GM19043 (cell line): ENCODE measurements around the gene HJURP.

Source experiments
- ATAC-seq: cut with Tn5 transposase; IDR thresholded peaks from one replicate; pipeline ENCODE4 v1.9.1; 2021; ENCODE audit warnings: low read depth; ENCODE audit not compliant: unreplicated experiment

The HJURP gene

DNA sequence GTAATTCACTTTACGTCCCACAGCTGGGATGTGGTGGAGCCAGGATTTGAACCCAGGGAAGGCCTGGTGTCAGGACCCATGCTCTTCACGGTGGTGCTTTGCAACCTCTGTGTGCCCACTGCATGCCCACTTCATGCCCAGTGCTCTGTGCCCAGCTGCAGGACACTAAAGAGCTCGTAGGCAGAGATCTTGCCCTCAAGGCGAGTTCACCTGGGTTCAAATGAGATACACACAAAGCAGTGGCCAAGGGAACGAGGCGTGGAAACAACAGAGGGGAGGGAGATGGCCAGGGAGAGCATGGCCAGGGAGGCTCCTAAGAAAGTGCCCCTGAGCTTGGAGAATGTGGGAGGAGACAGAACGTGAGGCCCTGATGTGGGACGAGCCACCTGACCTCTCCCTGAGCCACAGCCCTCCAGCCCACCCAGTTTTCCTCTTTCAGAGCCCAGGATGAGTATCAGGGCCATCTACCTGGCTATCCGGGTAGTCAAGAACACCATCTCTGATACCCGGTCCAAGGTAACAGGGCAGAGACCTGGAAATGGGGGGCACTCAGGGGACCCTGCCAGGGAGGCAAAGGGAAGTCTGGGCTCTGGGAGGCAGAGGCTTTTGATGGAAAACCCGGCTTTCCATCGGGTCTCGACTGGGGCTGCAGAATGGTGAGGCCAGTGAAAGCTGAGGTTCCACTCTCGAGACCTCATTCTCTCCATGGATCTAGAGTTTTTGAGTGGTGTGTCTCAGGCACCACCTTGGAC is 55.8 kb downstream of the HJURP start:
- no peak for ATAC-seq

DNA sequence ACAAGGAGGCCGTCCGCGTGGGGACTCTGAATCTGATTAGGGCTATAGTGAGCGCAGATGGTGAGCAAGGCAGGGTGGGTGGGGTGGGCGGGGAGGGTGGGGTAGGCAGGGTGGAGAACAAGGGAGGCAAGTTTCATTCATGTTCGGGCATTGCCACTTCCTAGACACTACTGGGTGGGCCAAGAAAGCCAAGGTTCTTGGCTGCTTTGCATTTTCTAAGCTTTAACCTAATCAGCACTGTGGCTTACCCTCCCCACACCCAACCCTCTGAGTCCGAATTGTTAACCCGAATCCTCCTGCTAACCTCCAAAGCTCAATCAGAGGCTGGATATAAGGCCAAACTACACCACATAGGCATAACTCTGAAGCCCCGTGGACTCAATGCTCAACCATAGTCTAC is 58.1 kb downstream of the HJURP start:
- ATAC-seq = no peak

DNA sequence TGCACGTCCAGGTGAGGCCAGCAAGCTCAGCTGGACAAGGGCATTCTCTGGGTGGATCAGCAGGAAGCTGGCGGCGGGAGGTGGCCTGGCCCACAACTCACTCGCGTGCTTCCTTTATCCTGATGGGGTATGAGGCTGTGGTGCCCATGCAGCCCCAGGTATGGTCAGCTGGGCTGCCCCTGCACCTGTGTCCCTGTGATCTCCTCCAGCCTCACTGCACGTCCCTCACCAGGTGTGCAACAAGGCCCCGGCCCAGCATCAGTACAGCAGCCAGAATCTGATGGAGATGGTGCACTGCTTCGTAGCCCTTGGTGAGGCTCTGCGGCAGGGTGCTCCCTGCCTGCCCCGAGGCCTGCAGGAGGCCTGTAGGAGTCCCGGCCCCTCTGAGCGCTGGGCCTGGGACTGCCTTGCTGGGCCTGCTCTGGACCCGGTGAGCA is 58.6 kb downstream of the HJURP start:
- ATAC-seq = no peak

DNA sequence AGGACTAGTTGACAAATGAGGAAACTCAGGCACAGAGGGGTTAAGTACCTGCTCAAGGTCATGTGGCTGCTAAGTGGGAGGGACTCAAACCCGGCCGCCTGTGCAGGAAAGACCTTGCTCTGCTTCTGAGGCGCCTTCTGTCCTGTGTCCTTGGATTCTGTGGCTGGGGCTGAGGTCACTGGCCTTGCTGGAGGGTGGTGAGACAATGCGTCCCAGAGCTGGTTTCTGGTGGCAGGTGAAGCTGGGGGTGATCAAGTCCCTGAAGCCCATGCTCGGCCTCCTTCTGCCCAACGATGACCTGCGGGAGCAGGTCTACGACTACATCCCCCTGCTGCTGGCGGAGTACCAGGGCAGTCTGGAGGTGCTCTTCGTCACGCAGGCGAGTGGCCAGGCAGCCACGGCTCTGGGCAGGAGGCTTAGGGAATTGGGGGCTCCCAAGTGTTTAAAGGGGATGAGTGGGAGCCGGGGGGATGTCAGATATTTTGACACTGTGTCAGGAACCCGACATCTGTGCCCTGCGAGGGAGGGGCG is 60.1 kb downstream of the HJURP start:
- ATAC-seq = no peak

DNA sequence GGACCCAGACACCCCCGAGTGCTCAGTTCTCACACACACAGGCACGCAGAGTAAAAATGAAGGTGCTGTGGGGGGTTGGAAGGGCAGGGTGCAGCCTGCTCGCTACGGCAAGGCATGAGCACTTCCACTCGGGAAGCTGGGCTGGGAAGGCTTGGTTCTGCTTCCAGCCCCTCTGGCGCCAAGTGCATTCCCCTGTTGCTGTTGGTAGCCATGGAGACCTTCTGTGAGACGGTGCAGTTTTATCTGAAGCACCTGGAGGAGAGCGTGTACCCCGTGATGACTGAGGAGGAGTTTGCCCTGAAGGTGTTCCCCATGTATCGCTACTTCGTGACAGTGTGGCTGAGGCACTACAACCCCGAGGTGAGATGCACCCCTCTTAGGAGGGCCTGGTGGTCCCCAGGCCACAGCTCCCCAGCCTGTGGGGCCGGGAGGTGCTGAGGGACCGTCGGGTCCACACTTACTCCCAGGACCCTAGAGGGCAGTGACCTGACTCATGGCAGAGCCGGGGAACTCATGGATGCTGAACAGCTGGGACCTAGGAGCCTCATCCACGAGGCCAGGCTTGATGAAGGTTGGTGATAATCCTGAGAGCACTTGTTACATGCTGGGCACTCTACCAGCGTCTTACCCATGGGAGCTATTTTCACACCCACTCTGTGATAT is 60.7 kb downstream of the HJURP start:
- ATAC-seq = no peak

DNA sequence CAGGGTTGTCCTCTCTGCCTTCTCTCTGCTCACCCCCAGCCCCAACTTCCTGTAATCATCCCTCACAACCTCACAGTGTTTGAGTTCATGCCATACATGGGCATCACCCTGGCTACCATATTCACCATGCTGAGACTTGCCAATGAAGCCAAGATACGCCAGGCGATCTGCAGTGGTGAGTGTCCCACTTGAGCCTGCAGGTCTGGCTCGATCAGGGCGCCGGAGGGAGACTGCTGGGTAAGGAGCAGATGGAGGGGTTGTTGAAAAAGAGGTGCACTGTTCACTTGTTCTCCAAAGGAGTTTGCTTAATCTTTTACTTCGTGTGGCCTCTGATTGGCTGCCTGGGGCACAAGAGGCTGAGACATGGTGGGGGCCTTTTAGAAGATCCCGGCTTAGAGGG is 61.6 kb downstream of the HJURP start:
- no peak for ATAC-seq

DNA sequence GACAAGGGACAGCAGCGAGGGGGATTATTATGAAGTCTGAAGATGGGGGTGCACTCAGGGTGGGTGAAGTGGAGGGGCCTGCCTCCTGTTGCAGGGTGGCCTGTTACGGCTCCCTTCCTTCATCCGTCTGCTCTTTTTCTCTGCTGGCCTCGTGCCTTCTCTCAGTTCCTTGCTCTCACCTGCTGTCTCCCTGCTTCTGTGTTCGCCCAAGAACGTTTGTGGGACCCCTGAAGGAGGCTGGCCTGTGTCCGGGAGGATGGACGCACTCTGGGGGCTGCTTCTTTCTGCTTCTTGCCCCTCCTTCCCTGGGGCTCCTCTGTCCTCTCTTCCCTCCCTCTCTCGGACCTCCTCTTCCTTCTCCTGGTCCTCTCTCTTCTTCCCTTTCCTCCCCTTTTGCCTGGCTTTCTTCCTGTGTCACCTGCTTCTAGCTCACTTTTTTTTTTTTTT is 62.4 kb downstream of the HJURP start:
- ATAC-seq = no peak

DNA sequence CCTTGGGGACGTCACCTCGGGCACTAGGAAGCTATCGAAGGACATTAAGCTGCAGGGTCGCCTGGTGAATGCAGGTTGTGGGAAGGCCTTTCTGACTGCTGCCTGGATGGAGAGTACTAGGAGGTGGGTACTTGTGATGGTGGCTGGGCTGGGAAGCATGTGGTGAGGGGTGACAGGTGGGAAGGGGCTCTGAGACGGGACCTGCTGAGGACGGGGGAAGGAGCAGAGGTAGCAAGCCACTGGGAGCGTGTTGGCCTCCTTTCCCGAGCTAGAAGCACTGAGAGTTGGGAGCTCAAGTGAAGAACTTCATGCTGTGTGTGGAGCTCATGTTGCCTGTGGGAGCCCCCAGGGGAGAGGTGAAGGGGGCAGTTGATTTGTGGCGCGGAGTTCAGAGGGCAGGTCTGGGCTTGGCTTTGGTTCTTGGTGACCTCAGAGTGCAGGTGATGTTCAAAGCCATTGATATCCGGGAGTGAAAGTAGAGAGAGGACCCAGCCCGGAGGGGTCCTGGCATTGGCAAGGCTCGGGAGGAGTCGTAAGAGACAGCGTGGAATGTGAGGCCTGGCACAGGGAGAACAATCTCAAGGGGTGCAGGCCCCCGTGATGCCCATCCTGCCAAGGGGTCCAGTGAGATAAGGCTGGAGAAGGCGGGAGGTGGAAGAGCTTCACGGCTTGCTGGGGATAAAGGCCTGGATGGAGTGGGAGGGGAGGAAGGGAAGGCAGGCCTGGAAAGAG is 63.0 kb downstream of the HJURP start:
- ATAC-seq = no peak

DNA sequence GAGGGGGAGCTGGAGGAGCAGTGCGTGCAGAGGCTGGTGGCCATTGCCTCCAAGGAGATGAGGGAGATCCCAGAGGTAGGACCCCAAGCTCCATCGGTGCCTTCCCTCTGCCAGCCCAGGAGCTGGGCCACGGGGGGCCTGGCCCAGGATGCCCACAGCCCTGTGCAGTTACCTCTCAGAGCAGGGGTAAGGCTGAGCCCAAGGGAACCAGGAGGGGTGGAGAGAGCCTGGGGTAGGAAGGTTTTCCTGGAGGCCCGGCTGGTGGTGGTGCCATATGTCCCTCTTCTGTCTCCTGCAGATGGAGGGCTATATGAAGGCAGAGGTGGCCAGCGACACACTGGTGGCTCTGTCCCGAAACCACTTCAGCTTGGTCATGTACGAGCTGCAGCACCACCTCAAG is 64.8 kb downstream of the HJURP start:
- no peak for ATAC-seq
